Neural progenitor cell (in vitro differentiated cells): ENCODE data around the gene ARHGEF25. TPM values are rescaled to one million over a fixed set of nuclear protein-coding genes. Genes with fewer than 3 reads are reported as not detected.

Experiments
- DNase-seq: peaks from one replicate; pipeline ENCODE4 v3.0.0-alpha.2; 2016; ENCODE audit warnings: low spot score
- H2AFZ ChIP-seq: fragments of 200-600 bp; sonication (generic); replicated peaks from 2 replicates; pipeline ENCODE4 v1.6.1; 2016; ENCODE audit warnings: antibody characterized with exemption
- H3F3A ChIP-seq: fragments of 200-600 bp; sonication (generic); 2 replicates; pipeline ENCODE4 v1.6.1; 2016; ENCODE audit warnings: antibody characterized with exemption, low read depth
- H3K27ac ChIP-seq: fragments of 200-600 bp; sonication (generic); 2 replicates; pipeline ENCODE4 v1.5.1; 2016; ENCODE audit warnings: mild to moderate bottlenecking
- H3K27me3 ChIP-seq: fragments of 200-600 bp; sonication (generic); 2 replicates; pipeline ENCODE4 v1.6.1; 2016; ENCODE audit warnings: mild to moderate bottlenecking, moderate library complexity
- H3K36me3 ChIP-seq: fragments of 200-600 bp; sonication (generic); 2 replicates; pipeline ENCODE4 v1.5.1; 2016
- H3K4me1 ChIP-seq: fragments of 200-600 bp; sonication (generic); 2 replicates; pipeline ENCODE4 v1.6.1; 2016; ENCODE audit warnings: mixed run types
- H3K4me2 ChIP-seq: fragments of 200-600 bp; sonication (generic); 2 replicates; pipeline ENCODE4 v1.6.1; 2016
- H3K4me3 ChIP-seq: fragments of 200-600 bp; sonication (generic); 2 replicates; pipeline ENCODE4 v1.5.1; 2016
- H3K79me2 ChIP-seq: fragments of 200-600 bp; sonication (generic); 2 replicates; pipeline ENCODE4 v1.6.1; 2016; ENCODE audit warnings: low read depth
- H3K9ac ChIP-seq: fragments of 200-600 bp; sonication (generic); 2 replicates; pipeline ENCODE4 v1.6.1; 2016
- H3K9me3 ChIP-seq: fragments of 200-600 bp; sonication (generic); 2 replicates; pipeline ENCODE4 v1.5.1; 2016; ENCODE audit warnings: low read depth
- H4K20me1 ChIP-seq: fragments of 200-600 bp; sonication (generic); 2 replicates; pipeline ENCODE4 v1.6.1; 2016; ENCODE audit warnings: low read depth
- H3K27ac Mint-ChIP-seq: 3 replicates; pipeline ENCODE4 v1.8.0; 2021; ENCODE audit warnings: mixed read lengths
- H3K27me3 Mint-ChIP-seq: 2 replicates; pipeline ENCODE4 v1.8.0; 2022; ENCODE audit warnings: low read depth, mild to moderate bottlenecking, inconsistent platforms, moderate library complexity, mixed read lengths; ENCODE audit not compliant: insufficient read depth
- H3K36me3 Mint-ChIP-seq: 3 replicates; pipeline ENCODE4 v1.8.0; 2021; ENCODE audit warnings: mixed read lengths
- H3K4me1 Mint-ChIP-seq: 3 replicates; pipeline ENCODE4 v1.8.0; 2021; ENCODE audit warnings: mixed read lengths
- H3K4me3 Mint-ChIP-seq: 3 replicates; pipeline ENCODE4 v1.8.0; 2021; ENCODE audit warnings: mild to moderate bottlenecking, moderate library complexity, mixed read lengths
- H3K9me3 Mint-ChIP-seq: 3 replicates; pipeline ENCODE4 v1.8.0; 2020; ENCODE audit warnings: mixed read lengths
- CTCF ChIP-seq: fragments of 200-600 bp; sonication (generic); IDR thresholded peaks from 2 replicates; pipeline ENCODE4 v1.5.1; 2017; ENCODE audit warnings: antibody characterized with exemption, mild to moderate bottlenecking
- EZH2 ChIP-seq: fragments of 200-600 bp; sonication (generic); IDR thresholded peaks from 2 replicates; pipeline ENCODE4 v1.6.1; 2017; ENCODE audit warnings: antibody characterized with exemption, mild to moderate bottlenecking, moderate library complexity
- EZH2phosphoT487 ChIP-seq: fragments of 200-600 bp; sonication (generic); IDR thresholded peaks from 2 replicates; pipeline ENCODE4 v1.6.1; 2017; ENCODE audit warnings: antibody characterized with exemption
- total RNA-seq: library from RNA; depleted of rRNA; stranded (reverse); fragments of >200 nt; gene quantifications from 2 replicates; pipeline ENCODE4 v1.2.3, GENCODE V29; 2015; ENCODE audit warnings: low replicate concordance

Gene ARHGEF25
- total RNA-seq, 1 donor from 2014 or later: 17.3 TPM

- H2AFZ ChIP-seq: peak overlapping the region; percentile 27
- no peak overlapping the region for H3K27ac ChIP-seq
- H3K4me1 Mint-ChIP-seq: peaks cover 35% of the 10 kb centered on the region
- TF ChIP-seq EZH2phosphoT487: no peak
- TF ChIP-seq EZH2: no peak
- TF ChIP-seq CTCF: no peak
- H3K36me3 Mint-ChIP-seq: peaks cover 14% of the 10 kb centered on the region
- no peak overlapping the region for H3K9ac ChIP-seq
- H3F3A ChIP-seq: peaks cover 30% of the 10 kb centered on the region
- H3K79me2 ChIP-seq: peaks cover 13% of the 10 kb centered on the region
- H3K36me3 ChIP-seq: no peaks in the 10 kb centered on the region
- DNase-seq: peak; percentile 22
- H3K27me3 ChIP-seq: peaks cover 36% of the 10 kb centered on the region
- peak overlapping the region; percentile 60 for H3K4me3 ChIP-seq
- peak overlapping the region; percentile 83 for H3K4me3 Mint-ChIP-seq
- no peaks in the 10 kb centered on the region for H3K9me3 Mint-ChIP-seq
- peak overlapping the region; percentile 89 for H3K4me2 ChIP-seq
- peaks cover 12% of the 10 kb centered on the region for H3K27me3 Mint-ChIP-seq
- H4K20me1 ChIP-seq: peaks cover 13% of the 10 kb centered on the region
- H3K27ac Mint-ChIP-seq: no peak overlapping the region
- peaks cover 17% of the 10 kb centered on the region for H3K4me1 ChIP-seq
- no peaks in the 10 kb centered on the region for H3K9me3 ChIP-seq
Measured at GRCh38 chr12:57609781-57610553, 1.3 kb upstream of the ARHGEF25 start.

GRCh38 chr12:57610554-57611107 lies 604 bp upstream of the ARHGEF25 start:
- Histone ChIP-seq H3K9me3 (no peaks in the 10 kb centered on the region), H3K4me2 (peak overlapping the region; percentile 89), H2AFZ (peak overlapping the region; percentile 62), H3K36me3 (no peaks in the 10 kb centered on the region), H3K4me3 (peak overlapping the region; percentile 60), H3K27ac (no peak overlapping the region), H3K79me2 (peaks cover 7% of the 10 kb centered on the region), H3K9ac (no peak overlapping the region), H3K27me3 (peaks cover 36% of the 10 kb centered on the region), H4K20me1 (peaks cover 13% of the 10 kb centered on the region), H3K4me1 (peaks cover 13% of the 10 kb centered on the region), H3F3A (peaks cover 30% of the 10 kb centered on the region)
- no peak for TF ChIP-seq EZH2phosphoT487
- no peak for TF ChIP-seq CTCF
- TF ChIP-seq EZH2: no peak
- H3K4me3 Mint-ChIP-seq: peak overlapping the region; percentile 83
- H3K4me1 Mint-ChIP-seq: peaks cover 30% of the 10 kb centered on the region
- no peak overlapping the region for H3K27ac Mint-ChIP-seq
- H3K27me3 Mint-ChIP-seq: peaks cover 12% of the 10 kb centered on the region
- H3K9me3 Mint-ChIP-seq: no peaks in the 10 kb centered on the region
- DNase-seq: peak; percentile 61
- H3K36me3 Mint-ChIP-seq: peaks cover 19% of the 10 kb centered on the region

GRCh38 chr12:57611827-57612710 lies 834 bp downstream of the ARHGEF25 start:
- Histone ChIP-seq H3K9ac (no peak overlapping the region), H3K27ac (no peak overlapping the region), H3K79me2 (no peaks in the 10 kb centered on the region), H3K4me3 (peak overlapping the region; percentile 60), H3K9me3 (no peaks in the 10 kb centered on the region), H2AFZ (no peak overlapping the region), H3F3A (peaks cover 30% of the 10 kb centered on the region), H3K36me3 (no peaks in the 10 kb centered on the region), H4K20me1 (peaks cover 9% of the 10 kb centered on the region), H3K27me3 (peaks cover 43% of the 10 kb centered on the region), H3K4me2 (peak overlapping the region; percentile 89), H3K4me1 (peaks cover 11% of the 10 kb centered on the region)
- Mint-ChIP-seq H3K4me3 (peak overlapping the region; percentile 92), H3K36me3 (peaks cover 28% of the 10 kb centered on the region), H3K27ac (peak overlapping the region; percentile 76), H3K9me3 (no peaks in the 10 kb centered on the region), H3K27me3 (peaks cover 10% of the 10 kb centered on the region), H3K4me1 (peaks cover 22% of the 10 kb centered on the region)
- DNase-seq: no peak
- TF ChIP-seq CTCF (no peak), EZH2phosphoT487 (no peak), EZH2 (no peak)
